GOT3 (cell line): ENCODE data around the gene CDH4.

Source experiments
- DNase-seq: peaks from one replicate; lab custom pipeline; 2025; ENCODE audit warnings: mixed read lengths; lab: John Stamatoyannopoulos, UW

Gene CDH4

DNA sequence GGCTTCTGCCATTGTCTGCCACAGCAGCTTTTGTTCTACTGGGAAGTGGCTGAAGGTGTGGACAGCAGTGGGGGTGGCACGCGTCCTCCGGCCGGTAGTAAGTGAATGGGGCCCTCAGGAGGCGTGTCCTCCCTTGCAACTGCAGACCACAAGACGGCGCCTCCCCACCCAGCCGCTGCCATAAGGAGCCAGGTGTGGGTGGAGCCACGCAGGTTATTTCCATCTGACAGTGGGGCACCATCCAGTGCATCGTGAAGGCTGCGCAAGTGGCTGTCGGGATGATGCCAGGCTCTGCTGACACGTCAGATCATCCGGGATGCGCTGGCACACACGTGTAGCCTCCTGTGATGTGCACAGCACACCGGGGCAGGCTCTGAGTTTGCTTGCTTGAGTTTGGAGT, 379.7 kb downstream of the CDH4 start:
- DNase-seq: no peak

DNA sequence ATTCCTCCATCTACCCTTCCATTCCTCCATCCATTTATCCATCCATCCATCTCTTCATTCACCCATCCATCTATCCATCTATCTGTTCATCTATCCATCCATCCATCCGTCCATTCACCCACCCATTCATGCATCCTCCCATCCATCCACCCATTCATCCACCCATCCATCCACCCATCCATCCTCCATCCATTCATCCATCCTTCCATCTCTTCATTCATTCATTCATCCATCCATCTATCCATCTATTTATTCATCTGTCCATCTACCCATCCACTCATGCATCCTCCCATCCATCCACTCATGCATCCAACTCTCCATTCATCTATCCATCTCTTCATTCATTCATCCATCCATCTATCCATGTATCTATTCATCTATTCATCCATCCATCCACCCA, 380.9 kb downstream of the CDH4 start:
- no peak for DNase-seq

GRCh38 chr20:61634376-61635145, 382.5 kb downstream of the CDH4 start:
- no peak for DNase-seq

DNA sequence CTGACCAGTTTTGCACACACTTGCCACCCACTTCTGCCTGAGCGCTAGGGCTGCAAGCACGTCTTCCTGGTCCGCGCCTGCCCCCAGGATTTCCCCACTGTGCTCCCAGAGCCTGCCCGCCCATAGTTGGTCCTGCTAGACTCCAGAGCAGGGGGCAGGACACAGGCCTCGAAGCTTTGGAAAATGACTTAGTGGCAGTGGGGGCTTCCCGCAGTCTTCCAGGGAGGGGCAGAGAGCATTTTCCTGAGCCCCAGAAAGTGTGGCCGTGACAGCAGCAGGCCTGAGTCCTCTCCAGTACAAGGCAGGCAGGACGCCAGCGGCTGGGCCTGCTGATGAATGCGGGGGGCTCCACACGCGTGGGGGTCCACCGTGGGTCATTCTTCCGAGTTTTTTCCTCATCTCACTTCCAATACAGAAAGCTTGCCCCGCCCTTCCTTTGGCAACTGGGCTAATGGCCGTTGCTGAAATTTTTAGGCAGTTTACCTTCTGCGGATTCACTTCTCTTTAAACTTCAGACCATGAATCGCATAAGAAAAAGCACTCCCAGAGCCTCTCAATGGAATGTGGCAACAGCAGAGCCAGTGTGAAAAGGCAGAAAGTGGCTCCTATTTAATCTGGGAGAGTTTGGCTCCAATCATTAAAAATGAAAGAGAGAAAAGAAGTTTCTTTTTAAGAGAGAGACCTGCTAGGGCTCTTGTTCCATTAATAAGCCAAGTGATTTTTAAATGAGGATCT, 383.8 kb downstream of the CDH4 start:
- no peak for DNase-seq

GRCh38 chr20:61636531-61637116, 384.6 kb downstream of the CDH4 start:
- no peak for DNase-seq

- DNase-seq: no peak
Observed at GRCh38 chr20:61638802-61639585, 386.9 kb downstream of the CDH4 start.

DNA sequence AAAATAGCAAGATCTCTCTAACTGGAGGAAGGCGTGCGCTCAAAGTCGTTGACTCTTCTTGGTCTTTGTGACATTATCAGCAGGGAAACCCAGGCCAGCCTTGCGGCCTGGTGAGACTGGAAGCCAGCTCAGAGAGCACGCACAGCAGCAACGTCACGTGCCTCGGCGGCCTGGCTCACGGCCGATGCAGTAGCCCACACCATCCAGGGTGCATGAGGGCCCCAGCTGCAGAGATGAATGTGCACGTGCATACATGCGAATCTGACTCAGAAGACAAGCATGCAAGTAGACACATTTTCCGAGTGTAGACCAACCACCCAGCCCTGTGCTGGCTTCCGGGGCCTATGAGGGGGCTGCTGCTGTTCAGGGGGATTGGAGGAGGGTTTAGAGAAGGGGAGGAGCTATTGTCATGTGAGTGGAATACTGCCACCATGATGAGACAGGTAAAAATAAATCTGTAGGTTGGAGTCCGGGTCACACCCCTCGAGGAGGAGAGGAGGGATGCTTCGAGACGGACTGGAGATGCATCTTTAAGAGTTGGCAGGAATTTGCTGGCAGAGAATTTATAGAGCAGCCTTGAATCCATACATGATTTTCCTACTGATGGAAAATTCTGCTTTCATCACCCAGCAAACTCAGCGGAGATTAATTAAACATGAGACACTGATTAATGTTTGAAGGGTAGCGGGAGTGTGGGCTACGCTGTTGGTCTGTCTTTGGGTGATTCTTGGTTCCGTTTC, 388.2 kb downstream of the CDH4 start:
- no peak for DNase-seq

DNA sequence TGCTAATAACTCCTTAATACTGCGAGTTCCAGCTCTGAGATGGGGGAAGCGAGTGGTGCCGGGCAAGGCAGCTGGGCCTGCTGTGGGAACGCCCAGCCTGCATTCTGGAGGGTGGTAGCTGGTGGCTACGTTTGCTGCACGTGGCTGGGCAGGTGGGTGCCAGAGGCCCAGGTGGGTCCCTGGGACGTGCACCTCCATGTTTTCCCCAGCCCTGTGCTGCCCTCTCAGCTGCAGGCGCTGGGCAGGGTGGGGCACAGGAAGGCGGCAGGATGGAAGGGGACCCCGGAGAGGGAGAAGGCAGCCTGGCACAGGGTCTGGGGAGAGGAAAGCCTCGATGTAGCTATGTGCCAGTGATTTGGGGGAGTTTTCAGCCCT, 388.8 kb downstream of the CDH4 start:
- DNase-seq: no peak

DNA sequence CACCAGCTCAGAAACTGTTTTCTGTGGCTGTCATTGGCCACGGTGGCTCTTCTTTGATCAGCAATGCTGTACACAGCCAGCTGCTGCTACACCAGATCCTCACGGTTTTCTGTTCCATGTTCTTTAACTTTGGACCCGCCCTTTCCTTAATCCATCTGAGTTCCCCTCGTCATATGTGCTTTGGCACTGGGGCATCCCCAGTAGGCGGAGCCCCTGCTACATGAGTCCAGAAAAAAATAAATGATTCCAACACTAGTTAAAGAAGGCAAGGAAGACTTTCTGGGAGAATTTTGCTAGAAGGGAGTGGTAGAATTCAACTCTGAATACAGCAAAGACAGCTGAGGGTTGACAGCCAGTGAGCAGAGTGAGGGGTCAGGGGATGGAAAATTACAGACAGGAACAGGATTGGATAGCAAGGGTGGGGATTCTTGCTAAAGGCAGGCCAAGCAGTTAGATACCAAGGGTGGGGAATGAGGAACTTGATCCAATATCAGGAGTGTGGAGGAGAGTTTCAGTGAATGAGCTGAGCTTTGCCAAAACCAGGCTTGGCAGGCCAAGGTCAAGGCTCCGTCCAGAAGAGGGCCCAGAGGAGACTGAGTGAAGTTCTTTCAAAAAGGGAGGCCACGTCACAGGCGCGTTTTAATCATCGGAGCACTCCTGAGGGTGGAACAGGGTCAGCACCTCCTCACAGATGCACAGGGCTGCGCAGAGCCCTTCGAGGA, 391.8 kb downstream of the CDH4 start:
- DNase-seq: no peak

- no peak for DNase-seq
Observed at GRCh38 chr20:61644378-61645076, 392.5 kb downstream of the CDH4 start.

- DNase-seq: no peak
Observed at GRCh38 chr20:61645732-61646131, 393.7 kb downstream of the CDH4 start.

DNA sequence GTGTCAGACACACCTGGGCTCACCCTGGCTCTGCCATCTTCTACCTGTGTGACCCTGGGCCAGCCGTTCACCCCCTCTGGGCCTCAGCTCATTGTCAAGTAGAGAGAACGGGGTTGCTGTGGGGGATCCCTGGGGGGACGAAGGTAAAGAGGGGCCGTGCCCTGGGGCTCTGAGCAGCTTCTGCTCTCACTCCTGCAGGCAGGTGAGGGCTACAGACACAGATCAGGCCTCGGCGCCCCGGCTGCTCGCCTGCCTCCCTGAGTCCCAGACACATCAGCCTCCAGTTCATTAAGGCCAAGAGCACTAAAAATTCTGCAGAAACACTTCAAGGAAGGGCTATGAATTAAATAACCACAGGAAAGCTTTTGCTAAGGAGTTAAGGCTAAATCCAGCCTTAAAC, 394.4 kb downstream of the CDH4 start:
- DNase-seq: no peak

DNA sequence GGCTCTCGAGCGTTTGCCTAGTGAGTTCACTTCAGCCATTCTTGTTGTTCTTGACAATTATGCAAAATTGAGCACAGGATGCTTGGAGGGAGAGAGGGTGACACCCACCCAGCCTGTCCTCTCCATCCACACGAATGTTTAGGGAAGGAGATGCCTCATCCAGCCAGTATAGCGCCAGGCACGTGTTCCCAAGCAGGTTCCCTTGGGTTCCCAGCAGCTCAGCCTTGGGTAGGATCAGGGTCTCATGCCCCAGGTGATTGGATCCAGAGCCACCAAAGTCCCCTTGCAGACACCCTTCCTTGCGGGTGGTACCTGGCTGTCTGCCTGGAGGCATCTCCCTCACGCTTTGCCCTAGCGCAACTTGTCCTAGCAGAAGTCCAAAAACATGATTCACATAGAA, 394.9 kb downstream of the CDH4 start:
- DNase-seq: no peak

GRCh38 chr20:61647702-61648101, 395.6 kb downstream of the CDH4 start:
- no peak for DNase-seq

GRCh38 chr20:61649105-61649859, 397.2 kb downstream of the CDH4 start:
- DNase-seq: no peak

DNA sequence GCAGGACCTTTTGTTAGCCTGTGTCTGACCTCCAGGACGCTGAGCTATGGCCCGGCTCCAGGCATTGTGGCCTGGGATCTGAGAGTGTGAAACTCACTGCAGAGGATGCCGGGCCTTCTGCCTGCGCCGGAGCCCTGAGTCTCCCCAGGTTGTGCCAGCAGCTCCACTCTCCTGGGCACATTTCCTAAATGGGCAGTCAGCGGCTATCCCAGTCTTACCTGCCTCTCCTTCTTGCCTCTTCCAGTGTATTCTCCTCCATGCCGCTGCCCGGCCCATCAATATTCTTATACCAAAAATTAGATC, 397.8 kb downstream of the CDH4 start:
- DNase-seq: no peak

DNA sequence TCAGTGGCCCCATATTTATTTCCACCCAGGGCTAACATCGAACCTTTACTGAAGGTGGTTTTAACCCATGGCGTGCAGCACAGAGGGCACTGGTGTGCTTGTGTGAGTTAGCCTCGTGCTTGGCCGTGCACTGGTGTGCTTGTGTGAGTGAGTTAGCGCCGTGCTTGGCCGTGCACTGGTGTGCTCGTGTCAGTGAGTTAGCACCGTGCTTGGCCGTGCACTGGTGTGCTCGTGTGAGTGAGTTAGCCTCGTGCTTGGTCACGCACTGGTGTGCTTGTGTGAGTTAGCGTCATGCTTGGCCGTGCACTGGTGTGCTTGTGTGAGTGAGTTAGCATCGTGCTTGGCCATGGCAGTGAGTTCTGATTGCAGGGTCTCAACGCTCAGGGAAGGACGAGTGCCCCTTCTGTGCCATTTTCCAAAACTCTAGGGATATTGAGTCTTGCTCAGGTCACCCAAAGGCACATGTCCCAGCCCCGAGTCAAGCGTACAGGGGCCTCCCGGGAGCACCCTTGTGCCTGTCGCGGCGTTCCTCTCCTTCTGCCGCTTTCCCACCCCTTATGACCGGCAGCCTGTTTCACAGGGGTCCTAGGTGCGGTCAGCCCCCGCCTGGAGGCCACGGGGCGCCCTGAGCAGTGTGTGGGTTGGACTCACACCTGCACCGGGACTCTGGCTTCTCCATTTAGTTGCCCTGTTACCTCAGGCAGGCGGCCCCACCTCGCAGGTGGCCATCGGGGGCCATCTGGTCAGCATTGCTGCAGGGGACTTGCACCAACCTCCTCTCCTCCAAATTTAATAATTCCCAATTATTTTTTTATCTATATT, 399.1 kb downstream of the CDH4 start:
- no peak for DNase-seq

DNA sequence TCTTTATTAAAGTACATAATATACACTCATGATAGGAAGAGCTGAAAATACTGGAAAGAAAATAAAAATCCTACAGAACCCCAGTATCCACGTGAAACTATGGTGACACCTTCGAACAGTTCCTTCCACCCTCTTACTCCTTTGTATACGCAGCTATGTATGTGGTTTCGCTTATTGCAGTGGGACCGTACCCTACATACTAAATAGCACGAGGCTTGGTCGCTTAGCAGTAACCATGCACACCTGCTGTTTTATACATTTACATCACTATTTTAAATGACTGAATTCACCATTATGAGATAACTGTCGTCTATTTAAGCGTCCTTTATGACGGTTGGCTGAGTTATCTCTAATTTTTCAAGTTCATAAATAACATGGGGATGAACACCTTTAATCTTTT, 400.1 kb downstream of the CDH4 start:
- no peak for DNase-seq

GRCh38 chr20:61654726-61655125, 402.7 kb downstream of the CDH4 start:
- no peak for DNase-seq
